Measurements from ENCODE around the gene DIP2C. TPM values are rescaled to one million over a fixed set of nuclear protein-coding genes. Genes with fewer than 3 reads are reported as not detected.
A peak's percentile ranks its signal among the peaks of the same experiment; 100 is the strongest.

Gene DIP2C
- total RNA-seq, 2 donors from 2014 or later = 13.0 to 13.7 TPM

DNA sequence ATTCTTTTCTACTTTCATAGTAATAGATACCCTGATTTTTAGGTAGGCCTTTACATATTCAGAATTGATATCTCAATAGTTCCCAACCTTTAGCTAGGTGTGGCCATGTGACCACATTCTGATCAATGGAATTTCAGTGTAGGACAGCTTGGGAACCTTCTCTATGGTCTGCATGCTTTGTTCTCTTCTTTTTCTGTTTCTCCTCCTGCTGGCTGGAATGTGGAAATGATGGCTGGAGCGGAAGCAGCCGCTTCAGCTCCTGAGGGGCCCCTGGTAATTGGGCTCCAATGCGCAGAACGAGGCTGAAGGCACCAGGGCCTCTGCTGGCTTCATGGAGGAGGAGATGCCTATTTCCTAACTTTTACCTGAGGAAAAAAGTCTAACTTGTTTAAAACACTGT lies 401.7 kb downstream of the DIP2C start:
- peaks cover 41% of the 10 kb centered on the region for H3K36me3 Mint-ChIP-seq (ENCODE audit: low read depth)
- peak; percentile 86 for DNase-seq
- H3K9me3 ChIP-seq (ENCODE audit: control insufficient read depth, low read length) = no peaks in the 10 kb centered on the region
- H3K27me3 Mint-ChIP-seq (ENCODE audit: insufficient read depth) = no peaks in the 10 kb centered on the region
- peaks cover 35% of the 10 kb centered on the region for H3K36me3 ChIP-seq (ENCODE audit: control insufficient read depth, insufficient read depth, low read length)
- no peak overlapping the region for H3K27ac Mint-ChIP-seq
- no peak overlapping the region for H3K4me3 ChIP-seq (ENCODE audit: low read length)
- TF ChIP-seq, protein P1, sequence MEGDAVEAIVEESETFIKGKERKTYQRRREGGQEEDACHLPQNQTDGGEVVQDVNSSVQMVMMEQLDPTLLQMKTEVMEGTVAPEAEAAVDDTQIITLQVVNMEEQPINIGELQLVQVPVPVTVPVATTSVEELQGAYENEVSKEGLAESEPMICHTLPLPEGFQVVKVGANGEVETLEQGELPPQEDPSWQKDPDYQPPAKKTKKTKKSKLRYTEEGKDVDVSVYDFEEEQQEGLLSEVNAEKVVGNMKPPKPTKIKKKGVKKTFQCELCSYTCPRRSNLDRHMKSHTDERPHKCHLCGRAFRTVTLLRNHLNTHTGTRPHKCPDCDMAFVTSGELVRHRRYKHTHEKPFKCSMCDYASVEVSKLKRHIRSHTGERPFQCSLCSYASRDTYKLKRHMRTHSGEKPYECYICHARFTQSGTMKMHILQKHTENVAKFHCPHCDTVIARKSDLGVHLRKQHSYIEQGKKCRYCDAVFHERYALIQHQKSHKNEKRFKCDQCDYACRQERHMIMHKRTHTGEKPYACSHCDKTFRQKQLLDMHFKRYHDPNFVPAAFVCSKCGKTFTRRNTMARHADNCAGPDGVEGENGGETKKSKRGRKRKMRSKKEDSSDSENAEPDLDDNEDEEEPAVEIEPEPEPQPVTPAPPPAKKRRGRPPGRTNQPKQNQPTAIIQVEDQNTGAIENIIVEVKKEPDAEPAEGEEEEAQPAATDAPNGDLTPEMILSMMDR (conservative IDR thresholded peaks at IDR 0.05) = peak; percentile 64
- H3K27ac ChIP-seq (ENCODE audit: low read depth, low read length) = no peak overlapping the region
- H3K4me1 ChIP-seq (ENCODE audit: control insufficient read depth, insufficient read depth, low read length) = no peaks in the 10 kb centered on the region
- H3K4me3 Mint-ChIP-seq = no peak overlapping the region
- H3K9me3 Mint-ChIP-seq = no peaks in the 10 kb centered on the region
- H3K9ac ChIP-seq (ENCODE audit: extremely low read depth, low read length, poor library complexity, severe bottlenecking) = no peak overlapping the region
- WGBS, 2 experiments (ENCODE audit: insufficient coverage in 1 of 2, insufficient read length in 1 of 2) = 82% methylated on average over 4 of the region's 4 CpGs; no CpG with 5 or more reads in 1 of the 2 experiments
- no peaks in the 10 kb centered on the region for H3K27me3 ChIP-seq (ENCODE audit: control insufficient read depth, insufficient read depth, low read length, poor library complexity, severe bottlenecking)
- H3K4me1 Mint-ChIP-seq = no peaks in the 10 kb centered on the region

GRCh38 chr10:287026-287709 lies 402.3 kb downstream of the DIP2C start:
- no peak overlapping the region for H3K27ac ChIP-seq (ENCODE audit: low read depth, low read length)
- WGBS, 2 experiments (ENCODE audit: insufficient coverage in 1 of 2, insufficient read length in 1 of 2) = 82 to 92% methylated on average over 2 to 4 of the region's 4 CpGs
- Mint-ChIP-seq H3K27ac (no peak overlapping the region), H3K4me1 (no peaks in the 10 kb centered on the region), H3K9me3 (no peaks in the 10 kb centered on the region), H3K36me3 (ENCODE audit: low read depth) (peaks cover 41% of the 10 kb centered on the region), H3K27me3 (ENCODE audit: insufficient read depth) (no peaks in the 10 kb centered on the region), H3K4me3 (no peak overlapping the region)
- H3K27me3 ChIP-seq (ENCODE audit: control insufficient read depth, insufficient read depth, low read length, poor library complexity, severe bottlenecking) = no peaks in the 10 kb centered on the region
- H3K4me3 ChIP-seq (ENCODE audit: low read length) = no peak overlapping the region
- no peak for DNase-seq
- no peaks in the 10 kb centered on the region for H3K9me3 ChIP-seq (ENCODE audit: control insufficient read depth, low read length)
- H3K9ac ChIP-seq (ENCODE audit: extremely low read depth, low read length, poor library complexity, severe bottlenecking) = no peak overlapping the region
- no peaks in the 10 kb centered on the region for H3K4me1 ChIP-seq (ENCODE audit: control insufficient read depth, insufficient read depth, low read length)
- TF ChIP-seq, protein P1 (conservative IDR thresholded peaks at IDR 0.05) = no peak
- peaks cover 39% of the 10 kb centered on the region for H3K36me3 ChIP-seq (ENCODE audit: control insufficient read depth, insufficient read depth, low read length)

DNA sequence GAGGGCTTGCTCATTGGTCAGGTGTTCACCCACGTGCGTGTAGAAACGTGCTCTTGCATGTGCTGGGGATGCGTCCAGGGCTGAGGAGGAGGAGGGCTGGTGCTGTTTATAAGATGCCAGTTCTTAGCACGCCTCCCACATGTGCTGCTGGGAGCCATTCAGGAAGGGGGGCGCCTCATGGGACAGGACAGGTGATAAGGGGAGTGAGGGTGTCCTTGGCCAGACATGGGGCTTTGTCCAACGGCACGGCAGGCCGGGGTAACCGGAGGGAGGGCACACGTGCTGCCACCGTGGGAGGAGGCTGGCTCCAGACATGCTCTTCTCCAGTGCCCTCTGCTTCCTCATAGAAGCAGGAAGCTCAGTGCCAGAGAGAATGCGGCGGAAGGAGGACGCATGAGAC lies 404.3 kb downstream of the DIP2C start:
- Histone ChIP-seq H3K27ac (ENCODE audit: low read depth, low read length) (no peak overlapping the region), H3K9me3 (ENCODE audit: control insufficient read depth, low read length) (no peaks in the 10 kb centered on the region), H3K36me3 (ENCODE audit: control insufficient read depth, insufficient read depth, low read length) (peaks cover 53% of the 10 kb centered on the region), H3K4me1 (ENCODE audit: control insufficient read depth, insufficient read depth, low read length) (no peaks in the 10 kb centered on the region), H3K4me3 (ENCODE audit: low read length) (no peak overlapping the region), H3K9ac (ENCODE audit: extremely low read depth, low read length, poor library complexity, severe bottlenecking) (no peak overlapping the region), H3K27me3 (ENCODE audit: control insufficient read depth, insufficient read depth, low read length, poor library complexity, severe bottlenecking) (no peaks in the 10 kb centered on the region)
- TF ChIP-seq, protein P1 (conservative IDR thresholded peaks at IDR 0.05) = no peak
- peaks cover 55% of the 10 kb centered on the region for H3K36me3 Mint-ChIP-seq (ENCODE audit: low read depth)
- no peaks in the 10 kb centered on the region for H3K27me3 Mint-ChIP-seq (ENCODE audit: insufficient read depth)
- no peak overlapping the region for H3K27ac Mint-ChIP-seq
- H3K4me3 Mint-ChIP-seq = no peak overlapping the region
- H3K9me3 Mint-ChIP-seq = no peaks in the 10 kb centered on the region
- DNase-seq = no peak
- no peaks in the 10 kb centered on the region for H3K4me1 Mint-ChIP-seq
- 88 to 89% methylated on average over 8 to 15 of the region's 15 CpGs for WGBS, 2 experiments (ENCODE audit: insufficient coverage in 1 of 2, insufficient read length in 1 of 2)
